ENCODE data around the gene TSHZ1.

The TSHZ1 gene

DNA sequence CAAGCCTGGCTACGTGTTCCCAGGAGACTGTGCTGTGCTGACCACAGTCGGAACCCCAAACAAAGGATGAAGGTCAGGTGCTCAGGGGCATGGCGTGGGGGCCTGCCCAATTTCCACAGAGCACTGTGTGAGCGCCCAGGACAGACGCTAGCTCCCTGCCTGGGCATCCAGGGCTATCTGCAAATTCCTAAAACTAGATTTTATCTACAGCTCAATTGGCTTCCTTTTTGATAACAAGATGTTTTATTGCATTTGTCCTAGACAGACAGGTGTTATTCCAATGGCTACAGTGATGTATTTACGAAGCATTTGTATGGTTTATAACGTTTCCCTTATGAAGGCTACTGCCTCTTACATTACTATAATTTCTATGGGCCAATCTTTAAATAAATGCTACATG is 17.7 kb upstream of the TSHZ1 start:
- H3K27ac ChIP-seq: no peak overlapping the region
- POLR2A ChIA-PET (ENCODE audit: low non-redundant PET): no interaction called here
- DNase-seq (ENCODE audit: low spot score): no peak
- CTCF ChIA-PET: no interaction called here
- TF ChIP-seq, protein P1, sequence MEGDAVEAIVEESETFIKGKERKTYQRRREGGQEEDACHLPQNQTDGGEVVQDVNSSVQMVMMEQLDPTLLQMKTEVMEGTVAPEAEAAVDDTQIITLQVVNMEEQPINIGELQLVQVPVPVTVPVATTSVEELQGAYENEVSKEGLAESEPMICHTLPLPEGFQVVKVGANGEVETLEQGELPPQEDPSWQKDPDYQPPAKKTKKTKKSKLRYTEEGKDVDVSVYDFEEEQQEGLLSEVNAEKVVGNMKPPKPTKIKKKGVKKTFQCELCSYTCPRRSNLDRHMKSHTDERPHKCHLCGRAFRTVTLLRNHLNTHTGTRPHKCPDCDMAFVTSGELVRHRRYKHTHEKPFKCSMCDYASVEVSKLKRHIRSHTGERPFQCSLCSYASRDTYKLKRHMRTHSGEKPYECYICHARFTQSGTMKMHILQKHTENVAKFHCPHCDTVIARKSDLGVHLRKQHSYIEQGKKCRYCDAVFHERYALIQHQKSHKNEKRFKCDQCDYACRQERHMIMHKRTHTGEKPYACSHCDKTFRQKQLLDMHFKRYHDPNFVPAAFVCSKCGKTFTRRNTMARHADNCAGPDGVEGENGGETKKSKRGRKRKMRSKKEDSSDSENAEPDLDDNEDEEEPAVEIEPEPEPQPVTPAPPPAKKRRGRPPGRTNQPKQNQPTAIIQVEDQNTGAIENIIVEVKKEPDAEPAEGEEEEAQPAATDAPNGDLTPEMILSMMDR (conservative IDR thresholded peaks at IDR 0.05; ENCODE audit: low read depth): no peak

DNA sequence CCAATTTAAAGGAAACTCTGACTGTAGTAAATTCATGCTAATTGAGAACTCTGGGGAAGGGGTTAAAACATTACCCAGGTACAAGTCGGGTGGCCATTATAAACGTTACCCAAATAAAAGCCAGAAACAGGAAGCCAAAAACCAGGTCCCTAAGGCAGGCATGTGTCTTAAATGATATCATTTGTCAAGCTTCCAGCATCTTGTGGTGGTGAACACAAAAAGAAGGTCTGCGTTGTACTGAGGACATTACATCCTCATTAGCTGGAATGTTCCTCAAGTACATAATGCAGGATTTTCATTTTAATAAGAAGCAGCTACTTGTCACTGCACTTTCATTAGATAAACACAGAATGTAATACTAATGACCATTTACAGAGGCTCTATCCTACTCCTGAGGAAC is 12.6 kb upstream of the TSHZ1 start:
- no peak for DNase-seq (ENCODE audit: low spot score)
- POLR2A ChIA-PET (ENCODE audit: low non-redundant PET): no interaction called here
- TF ChIP-seq, protein P1 (conservative IDR thresholded peaks at IDR 0.05; ENCODE audit: low read depth): no peak
- H3K27ac ChIP-seq: no peak overlapping the region
- CTCF ChIA-PET: no interaction called here

DNA sequence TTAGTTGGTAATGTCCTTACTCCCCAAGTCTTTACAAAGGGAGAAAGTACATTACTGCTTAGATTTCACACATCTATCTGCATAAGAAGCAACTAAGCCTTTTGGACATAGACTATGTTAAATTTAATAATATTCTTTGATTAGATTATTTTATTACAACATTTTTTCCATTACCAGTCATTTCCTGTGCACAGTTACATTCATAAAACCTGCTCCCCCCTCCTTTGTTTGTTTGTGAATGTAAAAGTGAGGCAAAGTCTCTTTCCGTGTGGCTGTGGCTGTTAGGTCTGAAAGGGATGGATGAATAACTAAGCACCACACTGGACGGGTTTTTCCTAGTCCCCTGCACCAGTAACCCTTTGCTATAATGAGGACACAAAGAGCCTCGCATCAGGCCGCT is 11.3 kb upstream of the TSHZ1 start:
- no peak overlapping the region for H3K27ac ChIP-seq
- ChIA-PET POLR2A (ENCODE audit: low non-redundant PET) (no interaction called here), CTCF (no interaction called here)
- no peak for DNase-seq (ENCODE audit: low spot score)
- TF ChIP-seq, protein P1 (conservative IDR thresholded peaks at IDR 0.05; ENCODE audit: low read depth): no peak

DNA sequence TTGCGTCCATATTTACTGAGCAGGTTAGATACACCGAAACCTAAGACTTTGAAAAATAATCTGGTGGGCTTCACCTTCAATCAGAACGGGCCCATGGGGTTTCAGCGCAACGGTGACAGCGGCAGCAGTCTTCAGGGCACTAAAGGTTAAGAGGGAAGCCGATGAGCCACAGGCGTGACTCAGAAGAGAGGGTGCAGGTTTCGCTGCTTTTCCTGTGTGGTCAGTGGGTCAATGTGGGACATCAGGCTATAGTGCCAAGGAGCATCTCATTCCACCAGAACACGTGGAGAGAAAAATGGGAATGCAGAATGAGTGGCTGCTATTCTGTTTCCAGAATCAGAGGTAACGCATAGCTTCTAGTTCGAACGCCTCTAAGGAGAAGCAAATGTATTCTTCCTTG is 10.5 kb upstream of the TSHZ1 start:
- no peak overlapping the region for H3K27ac ChIP-seq
- POLR2A ChIA-PET (ENCODE audit: low non-redundant PET): no interaction called here
- CTCF ChIA-PET: no interaction called here
- TF ChIP-seq, protein P1 (conservative IDR thresholded peaks at IDR 0.05; ENCODE audit: low read depth): no peak
- DNase-seq (ENCODE audit: low spot score): no peak

DNA sequence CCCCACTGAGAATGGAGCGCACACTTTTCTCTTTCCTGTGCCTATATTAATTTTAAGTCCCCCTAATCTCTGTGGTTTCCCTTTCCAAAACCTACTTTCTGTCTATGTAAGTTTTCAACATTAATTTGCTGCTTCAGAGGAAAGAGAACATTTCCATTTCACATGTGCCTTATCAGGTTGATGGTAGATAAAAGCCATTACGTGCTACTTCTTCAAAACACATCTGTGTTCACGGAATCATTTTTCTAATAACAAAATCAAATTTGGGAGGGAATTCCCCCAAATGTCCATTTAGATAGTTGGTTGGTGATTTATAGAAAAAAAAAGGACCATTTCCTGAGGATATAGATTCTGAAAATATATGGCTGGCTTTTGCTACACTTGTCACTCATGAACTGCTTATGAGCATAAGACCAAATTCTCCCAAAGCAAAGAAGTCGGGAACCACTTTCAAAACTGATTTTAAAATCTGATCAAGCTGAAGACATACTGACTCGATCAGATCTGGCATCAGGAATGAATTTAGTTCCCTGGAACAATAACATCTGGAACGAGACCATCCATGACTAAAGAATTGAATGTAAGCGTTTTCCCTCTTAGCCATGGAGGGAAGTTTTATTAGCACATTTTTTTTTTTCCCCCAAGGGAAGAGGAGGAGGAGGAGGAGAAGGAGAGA is 9.9 kb upstream of the TSHZ1 start:
- DNase-seq (ENCODE audit: low spot score): no peak
- TF ChIP-seq, protein P1 (conservative IDR thresholded peaks at IDR 0.05; ENCODE audit: low read depth): no peak
- no peak overlapping the region for H3K27ac ChIP-seq
- CTCF ChIA-PET: no interaction called here
- POLR2A ChIA-PET (ENCODE audit: low non-redundant PET): no interaction called here

DNA sequence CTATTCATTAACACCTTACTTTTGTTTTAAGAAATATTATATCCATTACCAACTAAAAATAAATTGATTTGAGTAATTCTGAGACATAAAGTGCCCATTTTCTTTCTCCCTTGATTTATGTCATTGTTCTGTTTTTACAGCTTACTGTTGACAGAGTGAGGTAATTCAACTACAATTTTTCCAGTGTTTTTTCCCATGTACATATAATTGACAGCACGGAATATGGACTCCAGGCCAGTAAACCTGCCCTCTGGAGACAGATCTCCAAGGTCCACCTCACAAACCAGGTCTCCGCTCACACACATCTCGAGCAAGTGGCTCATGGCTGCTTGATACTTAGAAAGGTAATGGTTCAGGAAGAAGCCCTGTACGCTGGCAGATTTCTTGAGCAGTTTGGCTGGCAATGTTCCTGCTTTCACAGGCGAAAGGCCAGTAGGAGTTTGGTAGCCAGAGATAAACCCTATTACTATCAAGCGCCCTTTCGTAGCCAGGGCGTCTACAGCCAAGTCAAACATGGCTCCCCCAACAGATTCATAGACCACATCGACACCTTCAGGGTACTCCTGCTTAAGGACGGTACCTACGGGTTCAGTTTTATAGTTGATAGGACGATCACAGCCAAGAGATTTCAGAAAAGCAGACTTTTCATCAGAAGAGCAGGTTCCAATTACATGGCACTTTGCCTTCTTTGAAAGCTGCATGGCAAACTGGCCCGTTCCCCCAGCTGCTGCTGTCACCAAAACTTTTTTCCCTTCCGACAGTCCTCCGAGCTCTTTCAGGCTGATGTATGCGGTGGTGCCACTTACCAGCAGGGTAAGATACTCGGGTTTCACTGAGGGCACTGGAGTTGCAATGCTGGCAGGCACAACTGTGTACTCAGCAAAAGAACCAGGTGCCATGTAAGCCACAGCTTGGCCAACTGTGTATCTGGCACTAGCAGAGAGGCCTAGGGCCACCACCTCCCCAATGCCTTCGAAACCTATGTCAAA is 9.0 kb upstream of the TSHZ1 start:
- CTCF ChIA-PET: no interaction called here
- DNase-seq (ENCODE audit: low spot score): no peak
- TF ChIP-seq, protein P1 (conservative IDR thresholded peaks at IDR 0.05; ENCODE audit: low read depth): no peak
- H3K27ac ChIP-seq: no peak overlapping the region
- POLR2A ChIA-PET (ENCODE audit: low non-redundant PET): no interaction called here
